Measurements from ENCODE around the gene PPP2R3A. TPM values are rescaled to one million over a fixed set of nuclear protein-coding genes. Genes with fewer than 3 reads are reported as not detected.

The PPP2R3A gene
- total and polyA plus RNA-seq, 9 of the 15 experiments (the other 6 are each of a cell fraction or from before 2014, with no cell fraction given): 0.10 to 0.50 (median 0.24) TPM

GRCh38 chr3:136196401-136197158, 231.1 kb downstream of the PPP2R3A start (continued):
- TF ChIP-seq BRD9 (IDR thresholded peaks at IDR 0.05; ENCODE audit: low read depth, partially characterized antibody) (no peak), SMC3 (conservative IDR thresholded peaks at IDR 0.05; ENCODE audit: insufficient read depth, low read depth, low read length) (no peak), CAMTA2 (CRISPR knock-in tag; conservative IDR thresholded peaks at IDR 0.05) (no peak), HDAC2 (IDR thresholded peaks at IDR 0.05) (peak; percentile 79), NCOA1 (IDR thresholded peaks at IDR 0.05; ENCODE audit: low read depth) (0 out of 2 replicates have a peak, but pooled peaks have one; percentile 53), BMI1 (IDR thresholded peaks at IDR 0.05; ENCODE audit: low read length) (no peak), ZNF224 (CRISPR knock-in tag; IDR thresholded peaks at IDR 0.05) (peak; percentile 77; the same call in 1 of the 2 replicates), SPI1 (IDR thresholded peaks at IDR 0.05; ENCODE audit: borderline replicate concordance, low read depth, low read length) (no peak), FOXK1 (CRISPR knock-in tag; IDR thresholded peaks at IDR 0.05; ENCODE audit: borderline replicate concordance) (peak; percentile 97), MTF1 (CRISPR knock-in tag; IDR thresholded peaks at IDR 0.05; ENCODE audit: borderline replicate concordance) (no peak)
- TF ChIP-seq, protein P1, sequence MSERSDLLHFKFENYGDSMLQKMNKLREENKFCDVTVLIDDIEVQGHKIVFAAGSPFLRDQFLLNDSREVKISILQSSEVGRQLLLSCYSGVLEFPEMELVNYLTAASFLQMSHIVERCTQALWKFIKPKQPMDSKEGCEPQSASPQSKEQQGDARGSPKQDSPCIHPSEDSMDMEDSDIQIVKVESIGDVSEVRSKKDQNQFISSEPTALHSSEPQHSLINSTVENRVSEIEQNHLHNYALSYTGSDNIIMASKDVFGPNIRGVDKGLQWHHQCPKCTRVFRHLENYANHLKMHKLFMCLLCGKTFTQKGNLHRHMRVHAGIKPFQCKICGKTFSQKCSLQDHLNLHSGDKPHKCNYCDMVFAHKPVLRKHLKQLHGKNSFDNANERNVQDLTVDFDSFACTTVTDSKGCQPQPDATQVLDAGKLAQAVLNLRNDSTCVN (CRISPR knock-in tag; IDR thresholded peaks at IDR 0.05): no peak
- TF ChIP-seq, protein P2, sequence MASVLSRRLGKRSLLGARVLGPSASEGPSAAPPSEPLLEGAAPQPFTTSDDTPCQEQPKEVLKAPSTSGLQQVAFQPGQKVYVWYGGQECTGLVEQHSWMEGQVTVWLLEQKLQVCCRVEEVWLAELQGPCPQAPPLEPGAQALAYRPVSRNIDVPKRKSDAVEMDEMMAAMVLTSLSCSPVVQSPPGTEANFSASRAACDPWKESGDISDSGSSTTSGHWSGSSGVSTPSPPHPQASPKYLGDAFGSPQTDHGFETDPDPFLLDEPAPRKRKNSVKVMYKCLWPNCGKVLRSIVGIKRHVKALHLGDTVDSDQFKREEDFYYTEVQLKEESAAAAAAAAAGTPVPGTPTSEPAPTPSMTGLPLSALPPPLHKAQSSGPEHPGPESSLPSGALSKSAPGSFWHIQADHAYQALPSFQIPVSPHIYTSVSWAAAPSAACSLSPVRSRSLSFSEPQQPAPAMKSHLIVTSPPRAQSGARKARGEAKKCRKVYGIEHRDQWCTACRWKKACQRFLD (CRISPR knock-in tag; IDR thresholded peaks at IDR 0.05): peak; percentile 40; the same call in 1 of the 2 replicates

Measured in K562 (cell line).